GM19468 (cell line): ENCODE measurements around the gene KRTAP5-6.

ENCODE experiments used
- ATAC-seq: cut with Tn5 transposase; IDR thresholded peaks from one replicate; pipeline ENCODE4 v1.9.1; 2021; ENCODE audit warnings: mild to moderate bottlenecking, moderate library complexity, moderate number of reproducible peaks; ENCODE audit not compliant: unreplicated experiment; ENCODE audit errors: extremely low read depth

Gene KRTAP5-6

GRCh38 chr11:1729692-1730011 is 32.7 kb downstream of the KRTAP5-6 start:
- ATAC-seq: no peak

- no peak for ATAC-seq
These were observed 33.1 kb downstream of the KRTAP5-6 start for GRCh38 chr11:1730059-1730629.

DNA sequence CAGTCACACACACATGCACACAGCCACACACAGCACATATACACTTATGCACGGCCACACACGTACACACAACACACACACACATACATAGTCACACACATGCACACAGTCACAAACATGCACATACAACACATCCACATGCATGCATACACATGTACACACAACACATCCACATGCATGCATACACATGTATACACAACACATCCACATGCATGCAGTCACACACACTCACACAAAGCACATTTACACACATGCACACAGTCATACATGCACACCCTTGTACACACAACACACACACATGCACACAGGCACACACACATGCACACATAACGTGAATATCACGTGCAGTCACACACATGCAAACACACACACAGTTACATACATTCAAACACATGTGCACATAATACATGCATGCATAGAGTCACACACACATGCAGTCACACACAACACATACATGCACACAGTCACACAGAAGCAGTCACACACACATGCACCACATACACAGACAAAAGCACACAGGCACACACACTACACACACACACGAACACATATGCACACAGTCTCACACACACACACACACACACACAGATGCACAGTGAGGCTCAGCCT is 34.6 kb downstream of the KRTAP5-6 start:
- ATAC-seq: no peak

DNA sequence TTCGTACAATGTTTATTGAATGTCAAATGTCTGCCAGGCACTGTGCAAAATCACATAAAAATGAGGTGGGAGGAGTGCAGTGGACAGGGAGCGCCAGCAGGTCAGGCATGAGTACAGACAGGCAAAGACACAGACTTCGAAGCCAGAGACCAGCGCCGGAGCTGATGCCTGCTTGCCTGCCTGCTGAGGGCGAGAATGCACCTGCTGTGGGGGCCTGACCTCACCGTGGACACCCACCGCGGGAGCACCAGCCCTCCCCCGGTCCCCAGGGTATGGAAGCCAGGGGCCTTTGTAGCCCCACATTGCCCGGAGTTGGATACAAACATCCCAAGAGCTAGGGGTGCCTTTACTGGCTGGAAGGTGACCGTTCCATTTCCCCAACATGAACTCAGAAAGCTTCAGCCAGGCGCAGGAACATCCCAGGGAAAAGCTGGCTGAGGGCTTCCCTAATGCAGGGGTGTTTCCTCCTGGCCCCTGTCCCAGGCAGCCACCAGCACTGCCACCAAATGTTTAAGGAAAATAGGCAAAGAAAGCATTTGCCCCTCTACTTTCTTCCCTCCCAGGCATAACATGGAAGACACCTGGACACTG is 35.5 kb downstream of the KRTAP5-6 start:
- ATAC-seq: no peak

GRCh38 chr11:1733009-1733715 is 36.2 kb downstream of the KRTAP5-6 start:
- no peak for ATAC-seq

GRCh38 chr11:1733716-1734640 is 37.0 kb downstream of the KRTAP5-6 start:
- ATAC-seq: no peak

DNA sequence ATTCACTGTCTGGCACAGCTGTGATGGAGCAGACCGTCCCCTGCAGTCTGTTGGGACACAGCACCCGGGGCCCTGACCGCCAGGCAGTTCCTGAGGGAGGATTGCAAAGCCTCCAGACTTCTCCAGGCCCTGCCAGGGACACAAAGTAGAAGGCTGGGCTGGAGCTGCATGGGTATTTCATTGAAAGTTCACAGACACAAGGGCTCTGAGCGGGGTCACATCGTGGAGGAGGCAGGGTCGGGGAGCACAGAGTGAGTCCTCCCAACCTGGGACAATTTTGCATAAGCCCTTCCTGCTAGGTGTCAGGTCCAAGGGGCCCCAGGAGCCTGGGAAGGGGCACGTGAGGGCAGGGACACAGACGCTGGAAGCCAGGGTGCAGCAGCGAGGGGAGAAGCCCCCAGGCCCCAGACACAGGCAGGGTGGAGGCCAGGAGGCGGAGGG is 37.7 kb downstream of the KRTAP5-6 start:
- ATAC-seq: no peak

DNA sequence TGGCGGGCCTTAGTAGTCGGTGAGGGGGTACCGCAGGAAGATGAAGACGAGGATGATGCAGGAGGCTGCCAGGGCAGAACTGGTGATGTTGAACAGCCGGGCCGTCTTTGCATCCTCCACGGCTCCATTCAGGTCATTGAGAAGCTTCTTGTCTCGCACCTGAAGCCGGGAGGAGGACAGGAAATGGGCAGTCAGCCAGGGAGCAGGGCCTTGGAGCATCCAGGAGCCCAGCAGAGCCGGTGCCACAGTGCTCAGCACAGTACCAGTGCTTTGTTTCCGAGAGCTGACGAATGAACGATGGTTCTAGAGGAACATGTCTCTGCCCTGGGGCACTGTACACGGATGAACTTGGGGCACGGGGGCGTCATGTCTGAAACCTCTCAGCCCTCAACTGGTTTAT is 38.3 kb downstream of the KRTAP5-6 start:
- no peak for ATAC-seq

DNA sequence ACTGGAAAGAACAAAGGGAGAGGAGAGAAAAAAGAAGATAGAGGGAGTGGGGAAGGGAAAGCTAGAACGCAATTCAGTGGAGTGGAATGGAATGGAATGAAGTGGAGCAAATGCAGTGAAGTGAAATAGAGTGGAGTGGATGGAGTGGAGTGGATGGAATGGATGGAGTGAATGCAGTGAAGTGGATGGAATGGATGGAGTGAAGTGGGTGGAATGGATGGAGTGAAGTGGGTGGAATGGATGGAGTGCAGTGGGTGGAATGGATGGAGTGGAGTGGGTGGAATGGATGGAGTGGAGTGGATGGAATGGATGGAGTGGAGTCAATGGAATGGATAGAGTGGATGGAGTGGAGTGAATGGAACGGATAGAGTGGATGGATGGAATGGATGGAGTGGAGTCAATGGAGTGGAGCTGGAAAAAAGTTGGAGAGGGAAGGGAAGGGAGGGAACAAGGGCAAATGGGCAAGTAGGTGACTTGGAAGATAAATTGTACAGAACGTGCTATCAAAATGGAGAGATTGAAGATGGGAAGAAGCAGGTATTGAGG is 39.5 kb downstream of the KRTAP5-6 start:
- ATAC-seq: no peak

- no peak for ATAC-seq
These were observed 40.2 kb downstream of the KRTAP5-6 start for GRCh38 chr11:1737080-1737757.

DNA sequence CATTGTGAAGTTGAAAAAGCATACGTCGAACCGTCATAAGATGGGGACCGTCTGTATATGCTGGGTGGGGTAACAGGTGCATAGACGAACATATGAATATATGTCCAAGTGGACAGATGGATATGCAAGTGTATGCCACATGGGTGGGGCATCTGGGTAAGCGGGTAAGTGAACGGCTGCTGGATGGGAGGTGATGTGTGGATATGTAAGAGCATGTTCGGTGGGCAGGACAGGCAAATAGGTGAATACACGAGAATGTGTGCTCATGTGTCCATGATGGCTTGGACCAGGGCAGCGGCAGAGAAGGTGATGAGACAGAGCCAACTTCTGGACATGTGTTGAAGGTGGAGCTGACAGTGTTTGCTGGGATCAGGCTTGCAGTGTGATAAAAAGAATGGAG is 41.4 kb downstream of the KRTAP5-6 start:
- ATAC-seq: no peak

GRCh38 chr11:1739576-1739975 is 42.6 kb downstream of the KRTAP5-6 start:
- ATAC-seq: no peak

- no peak for ATAC-seq
These were observed 44.0 kb downstream of the KRTAP5-6 start for GRCh38 chr11:1740786-1741530.

- no peak for ATAC-seq
These were observed 44.7 kb downstream of the KRTAP5-6 start for GRCh38 chr11:1741741-1742140.

- ATAC-seq: no peak
These were observed 45.4 kb downstream of the KRTAP5-6 start for GRCh38 chr11:1742371-1742770.

- ATAC-seq: no peak
These were observed 46.0 kb downstream of the KRTAP5-6 start for GRCh38 chr11:1742869-1743584.

- ATAC-seq: no peak
These were observed 46.7 kb downstream of the KRTAP5-6 start for GRCh38 chr11:1743585-1744136.
